HCT116 (cell line): ENCODE results near the gene TM9SF4. TPM values are rescaled to one million over a fixed set of nuclear protein-coding genes. Genes with fewer than 3 reads are reported as not detected.

Source experiments
- ATAC-seq: fragments of 200-7000 bp; cut with Tn5 transposase; 2 replicates; pipeline ENCODE4 v1.9.1; 2020; ENCODE audit warnings: mild to moderate bottlenecking, moderate library complexity
- BruUV-seq: library from RNA; stranded (reverse); fragments of 400-500 nt; replicated peaks from 2 replicates; lab custom pipeline; 2021; lab: Mats Ljungman, UMichigan
- CTCF ChIA-PET: fragments of 300-600 bp; sonication (Branson Sonifier 250); formaldehyde crosslinking; loops from one replicate; lab custom pipeline; 2021; ENCODE audit warnings: antibody characterized with exemption; lab: Charles Lee
- POLR2A ChIA-PET: fragments of 300-600, 350-600 bp; sonication (Branson Sonifier 250); formaldehyde crosslinking; loops from one replicate; lab custom pipeline; 2021; ENCODE audit warnings: antibody characterized with exemption; lab: Charles Lee
- RAD21 ChIA-PET, 2 experiments: fragments of 300-600 bp; sonication (Branson Sonifier 250); formaldehyde crosslinking; loops; one replicate each; lab custom pipeline; 2023; ENCODE audit warnings: low total read pairs in 2 of 2; ENCODE audit not compliant: uncharacterized antibody in 2 of 2, unreplicated experiment in 2 of 2, low non-redundant PET in 1 of 2; lab: Charles Lee
- DNase-seq: peaks from one replicate; pipeline ENCODE4 v3.0.0-alpha.2; 2010; ENCODE audit warnings: low read depth, low spot score
- H2AFZ ChIP-seq: fragments of 200-600 bp; shearing (Covaris generic), sonication (generic); 2 replicates; pipeline ENCODE4 v1.6.1; 2017; ENCODE audit warnings: low read depth, mixed run types, mixed read lengths, antibody characterized with exemption, low read length; ENCODE audit not compliant: poor library complexity, severe bottlenecking
- H3K27ac ChIP-seq: 2 replicates; pipeline ENCODE4 v1.5.1; 2012; ENCODE audit warnings: low read depth, low read length
- H3K27me3 ChIP-seq: fragments of 200-600 bp; sonication (generic); 2 replicates; pipeline ENCODE4 v1.6.1; 2016; ENCODE audit warnings: mixed run types, low read length, mixed read lengths; ENCODE audit not compliant: insufficient read depth
- H3K36me3 ChIP-seq, 2 experiments: fragments of 200-500 bp in 1 of 2; fragments of 200-600 bp in 1 of 2; sonication (Bioruptor generic) in 1 of 2; sonication (generic) in 1 of 2; 2 replicates each; pipeline versions ENCODE4 v1.5.1 to v1.6.1; 2014 to 2016; ENCODE audit warnings: low read length in 2 of 2, inconsistent platforms in 1 of 2, mixed read lengths in 1 of 2, mixed run types in 1 of 2; ENCODE audit not compliant: insufficient read depth in 2 of 2, control insufficient read depth in 1 of 2
- H3K4me1 ChIP-seq, 2 experiments: fragments of 200-600 bp in 1 of 2; sonication (generic) in 1 of 2; 2 replicates each; pipeline versions ENCODE4 v1.5.1 to v1.6.1; 2012 to 2017; ENCODE audit warnings: low read length in 2 of 2, inconsistent platforms in 1 of 2, mild to moderate bottlenecking in 1 of 2, mixed read lengths in 1 of 2, mixed run types in 1 of 2, moderate library complexity in 1 of 2; ENCODE audit not compliant: insufficient read depth in 2 of 2, control insufficient read depth in 1 of 2
- H3K4me2 ChIP-seq: fragments of 200-600 bp; sonication (generic); 2 replicates; pipeline ENCODE4 v1.6.1; 2017; ENCODE audit warnings: mixed run types, low read length, mixed read lengths
- H3K4me3 ChIP-seq, 2 experiments: fragments of 200-600 bp in 1 of 2; sonication (generic) in 1 of 2; replicated peaks in 1 of 2; 2 replicates each; pipeline ENCODE4 v1.5.1; 2011 to 2016; ENCODE audit warnings: low read length in 2 of 2, control low read depth in 1 of 2, low read depth in 1 of 2, mild to moderate bottlenecking in 1 of 2, mixed read lengths in 1 of 2, mixed run types in 1 of 2
- H3K79me2 ChIP-seq: fragments of 200-600 bp; sonication (generic); 2 replicates; pipeline ENCODE4 v1.6.1; 2017; ENCODE audit warnings: mild to moderate bottlenecking, mixed run types, low read length, moderate library complexity, mixed read lengths; ENCODE audit not compliant: insufficient read depth
- H3K9ac ChIP-seq: fragments of 200-600 bp; sonication (generic); 2 replicates; pipeline ENCODE4 v1.6.1; 2016; ENCODE audit warnings: low read length, mixed read lengths
- H3K9me2 ChIP-seq: fragments of 200-600 bp; sonication (generic), shearing (Covaris generic); 2 replicates; pipeline ENCODE4 v1.6.1; 2017; ENCODE audit warnings: mixed run types, mild to moderate bottlenecking, moderate library complexity; ENCODE audit not compliant: insufficient read depth
- H3K9me3 ChIP-seq, 2 experiments: fragments of 200-500 bp in 1 of 2; fragments of 200-600 bp in 1 of 2; sonication (Bioruptor generic) in 1 of 2; sonication (generic) in 1 of 2; 2 replicates each; pipeline ENCODE4 v1.6.1; 2014 to 2017; ENCODE audit warnings: low read length in 2 of 2, mixed read lengths in 2 of 2, inconsistent platforms in 1 of 2, low read depth in 1 of 2, mild to moderate bottlenecking in 1 of 2, mixed run types in 1 of 2, moderate library complexity in 1 of 2; ENCODE audit not compliant: control insufficient read depth in 1 of 2, insufficient read depth in 1 of 2
- H4K20me1 ChIP-seq: fragments of 200-600 bp; sonication (generic), shearing (Covaris generic); 2 replicates; pipeline ENCODE4 v1.6.1; 2017; ENCODE audit warnings: mixed run types, mild to moderate bottlenecking, moderate library complexity; ENCODE audit not compliant: insufficient read depth
- CEBPB ChIP-seq: IDR thresholded peaks from 2 replicates; pipeline ENCODE4 v1.6.1; 2012; ENCODE audit warnings: low read depth
- EGR1 ChIP-seq: IDR thresholded peaks from 2 replicates; pipeline ENCODE4 v1.6.1; 2012; ENCODE audit warnings: low read depth
- EZH2phosphoT487 ChIP-seq: fragments of 200-600 bp; IDR thresholded peaks from 2 replicates; pipeline ENCODE4 v1.6.1; 2018; ENCODE audit warnings: antibody characterized with exemption, borderline replicate concordance
- FOSL1 ChIP-seq: IDR thresholded peaks from 2 replicates; pipeline ENCODE4 v1.6.1; 2012; ENCODE audit warnings: low read depth
- POLR2A ChIP-seq: IDR thresholded peaks from 2 replicates; pipeline ENCODE4 v1.7.0; 2011; ENCODE audit warnings: borderline replicate concordance; ENCODE audit not compliant: insufficient read depth, insufficient read length; ENCODE audit errors: extremely low read depth
- RAD21 ChIP-seq: IDR thresholded peaks from 2 replicates; pipeline ENCODE4 v1.6.1; 2012; ENCODE audit warnings: low read depth, mild to moderate bottlenecking
- SP1 ChIP-seq: IDR thresholded peaks from 2 replicates; pipeline ENCODE4 v1.6.1; 2012; ENCODE audit warnings: low read depth
- SRF ChIP-seq: IDR thresholded peaks from 2 replicates; pipeline ENCODE4 v1.6.1; 2012; ENCODE audit warnings: low read depth
- TCF7L2 ChIP-seq: IDR thresholded peaks from 2 replicates; pipeline ENCODE4 v1.7.0; 2011; ENCODE audit warnings: borderline replicate concordance, inconsistent platforms; ENCODE audit not compliant: insufficient read depth, insufficient read length; ENCODE audit errors: extremely low read depth
- YY1 ChIP-seq: IDR thresholded peaks from 2 replicates; pipeline ENCODE4 v1.6.1; 2011; ENCODE audit warnings: low read length, low read depth, moderate library complexity, mild to moderate bottlenecking; ENCODE audit not compliant: insufficient replicate concordance; ENCODE audit errors: extremely low read depth
- ZBTB33 ChIP-seq: IDR thresholded peaks from 2 replicates; pipeline ENCODE4 v1.6.1; 2011; ENCODE audit warnings: mild to moderate bottlenecking, low read length, moderate library complexity; ENCODE audit not compliant: insufficient replicate concordance; ENCODE audit errors: extremely low read depth
- ZFX ChIP-seq: fragments of 450-650 bp; IDR thresholded peaks from 2 replicates; pipeline ENCODE4 v1.6.1; 2017
- intact Hi-C: fragments of 100-400 bp; cut with micrococcal nuclease; formaldehyde crosslinking; loops from 2 replicates; pipeline ENCODE4 v1.10.0; 2022
- total RNA-seq: library from RNA; stranded (reverse); gene quantifications from one replicate; pipeline ENCODE4 v1.2.1, GENCODE V29; 2021; ENCODE audit not compliant: unreplicated experiment
- TF ChIP-seq, protein P1 (sequence below): IDR thresholded peaks from 2 replicates; pipeline ENCODE4 v1.6.1; 2012

The TM9SF4 gene
- total RNA-seq, 1 experiment from 2014 or later = 51.2 TPM

DNA sequence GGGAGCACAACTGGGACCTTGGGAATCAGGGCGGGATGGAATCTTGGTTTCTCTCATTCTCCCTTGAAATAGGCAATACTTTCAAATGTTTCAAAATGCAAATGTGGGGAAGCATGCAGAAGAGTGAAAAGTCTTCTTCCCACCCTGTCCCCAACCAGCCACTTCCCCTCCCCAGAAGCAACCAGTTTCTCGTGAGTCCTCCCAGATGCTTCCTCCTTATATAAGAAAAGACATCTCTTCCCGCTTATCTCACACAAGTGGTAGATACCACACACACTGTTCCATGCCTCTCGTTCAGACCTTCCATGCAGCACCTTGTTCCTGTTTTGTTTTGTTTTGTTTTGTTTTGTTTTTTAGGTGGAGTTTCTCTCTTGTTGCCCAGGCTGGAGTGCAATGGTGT is 32.3 kb upstream of the TM9SF4 start:
- Histone ChIP-seq H3K4me2 (no peak overlapping the region), H3K9me3 (no peaks in the 10 kb centered on the region), H3K9me2 (no peaks in the 10 kb centered on the region), H3K4me1 (peaks cover 0 to 9% of the 10 kb centered on the region in 2 experiments; a peak in 3 of 4 replicates), H3K79me2 (no peaks in the 10 kb centered on the region), H4K20me1 (no peaks in the 10 kb centered on the region), H3K27ac (no peak overlapping the region), H2AFZ (no peak overlapping the region), H3K4me3 (no peak overlapping the region), H3K9ac (no peak overlapping the region), H3K27me3 (0 out of 2 replicates have a peak, but pooled peaks cover 5% of the 10 kb centered on the region), H3K36me3 (no peaks in the 10 kb centered on the region)
- TF ChIP-seq EZH2phosphoT487 (no peak), EGR1 (no peak), CEBPB (no peak)
- ATAC-seq (no peak), DNase-seq (no peak)
- no TSS peak for BruUV-seq
- RAD21 ChIA-PET = no interaction called here
- POLR2A ChIA-PET = no interaction called here
- intact Hi-C loops = no loop called here
- CTCF ChIA-PET = no interaction called here

DNA sequence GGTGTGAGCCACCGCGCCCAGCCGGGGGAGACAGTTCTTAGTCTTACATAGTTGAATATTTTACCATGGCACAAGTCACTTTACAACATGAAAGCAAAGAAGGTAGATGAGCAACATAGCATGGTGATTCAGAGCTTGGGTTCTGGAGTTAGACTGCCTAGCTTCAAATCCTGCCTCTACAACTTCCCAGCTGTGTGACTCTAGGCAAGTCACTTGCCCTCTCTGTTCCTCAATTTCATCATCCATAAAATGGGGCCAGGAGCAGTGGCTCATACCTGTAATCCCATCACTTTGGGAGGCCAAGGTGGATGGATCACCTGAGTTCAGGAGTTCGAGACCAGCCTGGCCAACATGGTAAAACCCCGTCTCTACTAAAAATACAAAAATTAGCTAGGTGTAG is 31.2 kb upstream of the TM9SF4 start:
- intact Hi-C loops = no loop called here
- TF ChIP-seq EZH2phosphoT487 = no peak
- TF ChIP-seq YY1 = no peak
- TF ChIP-seq SP1 = no peak
- no peak for TF ChIP-seq RAD21
- no peak for TF ChIP-seq ZBTB33
- no peak for TF ChIP-seq ZFX
- no peak for TF ChIP-seq FOSL1
- TF ChIP-seq, protein P1, sequence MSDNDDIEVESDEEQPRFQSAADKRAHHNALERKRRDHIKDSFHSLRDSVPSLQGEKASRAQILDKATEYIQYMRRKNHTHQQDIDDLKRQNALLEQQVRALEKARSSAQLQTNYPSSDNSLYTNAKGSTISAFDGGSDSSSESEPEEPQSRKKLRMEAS = no peak
- no peak for TF ChIP-seq POLR2A
- TF ChIP-seq TCF7L2 = no peak
- no peak for TF ChIP-seq SRF
- Histone ChIP-seq H3K79me2 (no peaks in the 10 kb centered on the region), H4K20me1 (no peaks in the 10 kb centered on the region), H2AFZ (no peak overlapping the region), H3K9ac (no peak overlapping the region), H3K9me3 (no peaks in the 10 kb centered on the region), H3K4me1 (peaks cover 0 to 9% of the 10 kb centered on the region in 2 experiments; a peak in 3 of 4 replicates), H3K4me2 (no peak overlapping the region), H3K27me3 (peaks cover 10% of the 10 kb centered on the region; the same call in 1 of the 2 replicates), H3K4me3 (no peak overlapping the region), H3K36me3 (no peaks in the 10 kb centered on the region), H3K27ac (no peak overlapping the region), H3K9me2 (no peaks in the 10 kb centered on the region)
- RAD21 ChIA-PET = no interaction called here
- DNase-seq = no peak
- CTCF ChIA-PET = no interaction called here
- POLR2A ChIA-PET = no interaction called here
- ATAC-seq = no peak
- no TSS peak for BruUV-seq
